GM12864 (cell line): ENCODE results near the gene UQCR11.

Experiments used
- DNase-seq: peaks from one replicate; pipeline ENCODE4 v3.0.0-alpha.2; 2011; ENCODE audit warnings: low read depth
- H3K4me3 ChIP-seq: 2 replicates; pipeline ENCODE4 v1.5.1; 2011; ENCODE audit warnings: mild to moderate bottlenecking, low read depth, low read length, control low read depth
- CTCF ChIP-seq: IDR thresholded peaks from 2 replicates; pipeline ENCODE4 v1.5.1; 2011; ENCODE audit warnings: low read depth, mild to moderate bottlenecking, moderate library complexity, low read length, control low read depth, inconsistent platforms; ENCODE audit errors: missing control alignments

UQCR11 gene

DNA sequence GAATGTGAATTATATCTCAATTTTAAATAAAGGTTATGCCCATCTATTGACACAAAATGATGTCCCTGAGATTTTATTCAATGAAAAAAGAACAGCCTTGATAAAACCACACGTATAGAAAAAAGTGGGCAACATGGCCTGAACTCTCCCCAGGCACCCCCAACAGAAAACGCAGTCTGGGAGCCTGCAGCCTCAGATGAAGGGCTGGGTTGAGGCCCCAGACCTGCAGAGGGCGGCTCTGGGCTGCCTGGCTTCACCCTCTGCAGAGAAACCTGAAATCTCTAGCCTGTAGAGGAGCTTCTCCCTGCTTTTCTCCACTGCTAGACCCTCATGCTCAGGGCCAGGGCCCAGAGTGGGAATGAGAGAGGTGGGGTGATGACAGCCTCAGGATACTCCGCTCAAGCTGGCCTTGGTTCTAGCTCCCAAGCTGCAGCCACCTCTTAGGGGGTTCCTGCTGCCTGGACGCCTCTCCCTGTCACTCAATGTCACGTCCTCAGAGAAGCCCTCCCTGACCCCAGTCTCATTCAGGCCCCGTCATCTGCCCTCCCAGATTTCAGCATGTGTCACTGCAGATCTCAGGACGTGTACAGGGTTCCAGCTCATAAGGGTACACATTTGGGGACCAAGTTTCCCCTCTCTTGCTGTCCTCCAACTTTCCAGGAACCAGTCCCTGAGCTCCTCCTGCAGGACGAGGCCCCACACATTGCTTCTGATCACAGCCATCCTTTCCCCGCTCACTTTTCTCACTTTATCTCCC is 14.4 kb downstream of the UQCR11 start:
- no peak for DNase-seq
- peak; percentile 61 for TF ChIP-seq CTCF
- H3K4me3 ChIP-seq: peak overlapping the region; percentile 85

GRCh38 chr19:1587872-1588271 is 17.4 kb downstream of the UQCR11 start:
- no peak overlapping the region for H3K4me3 ChIP-seq
- DNase-seq: no peak
- TF ChIP-seq CTCF: no peak

DNA sequence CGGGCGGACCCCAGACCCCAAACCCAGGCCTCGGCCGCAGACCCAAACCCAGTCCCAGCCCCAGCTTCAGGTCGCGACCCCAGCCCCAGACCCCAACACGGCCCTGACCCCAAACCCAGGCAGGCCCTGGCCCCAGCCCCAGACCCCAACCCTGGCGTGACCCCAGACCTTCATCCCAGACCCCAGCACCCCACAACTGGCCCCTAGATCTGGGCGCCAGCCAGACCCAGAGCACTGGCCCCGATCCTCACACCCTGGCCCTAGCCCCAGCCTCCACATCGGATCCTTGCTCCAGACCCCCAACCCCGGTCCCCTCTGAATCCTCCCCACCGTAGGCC is 20.1 kb downstream of the UQCR11 start:
- TF ChIP-seq CTCF: no peak
- no peak overlapping the region for H3K4me3 ChIP-seq

GRCh38 chr19:1584500-1585242 is 20.6 kb downstream of the UQCR11 start:
- TF ChIP-seq CTCF: no peak
- no peak overlapping the region for H3K4me3 ChIP-seq
- no peak for DNase-seq

More for the DNA sequence above, 20.1 kb downstream of the UQCR11 start:
- DNase-seq: no peak

DNA sequence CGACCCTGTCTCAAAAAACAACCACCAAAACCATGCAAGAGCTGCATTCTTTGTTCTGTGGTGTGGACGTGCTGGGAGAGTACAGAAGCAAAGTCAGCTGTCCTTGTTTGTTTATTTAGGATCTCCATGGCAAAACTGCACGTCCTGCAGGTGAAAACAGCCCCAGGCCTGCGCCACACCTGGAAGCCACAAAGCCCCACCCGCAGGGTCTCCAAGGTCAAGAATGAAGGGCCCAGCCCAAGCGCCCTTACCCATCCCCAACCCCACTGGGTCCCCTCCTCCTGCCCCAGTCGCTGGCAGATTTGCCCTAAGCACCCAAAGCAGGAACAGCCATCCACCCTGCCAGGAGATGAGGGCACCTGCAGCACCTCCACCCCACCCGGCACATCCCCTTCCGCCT is 23.1 kb downstream of the UQCR11 start:
- no peak overlapping the region for H3K4me3 ChIP-seq
- no peak for TF ChIP-seq CTCF
- DNase-seq: no peak

DNA sequence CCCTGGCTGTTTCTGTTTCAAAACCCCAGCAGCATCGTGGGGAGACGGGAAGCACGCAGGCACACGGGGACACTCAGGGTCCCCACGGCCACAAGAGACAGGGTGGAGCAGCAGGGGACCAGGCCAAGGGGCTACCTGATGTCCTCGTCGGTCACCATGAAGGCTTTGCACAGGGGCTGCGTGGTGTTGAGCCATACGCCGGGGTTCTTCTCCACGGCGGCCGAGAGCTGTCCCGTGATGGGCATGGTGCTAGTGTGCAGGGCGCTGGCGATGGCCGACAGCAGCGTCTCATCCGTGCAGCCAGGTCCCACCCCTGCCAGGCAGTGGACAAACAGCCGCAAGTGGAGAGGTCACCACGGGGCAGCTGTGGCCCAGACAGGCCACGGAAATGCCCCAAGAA is 24.3 kb downstream of the UQCR11 start:
- DNase-seq: no peak
- H3K4me3 ChIP-seq: no peak overlapping the region
- TF ChIP-seq CTCF: no peak
